Lower leg skin (tissue), 4 donors: ENCODE data around the gene SFXN1. TPM values are rescaled to one million over a fixed set of nuclear protein-coding genes. Genes with fewer than 3 reads are reported as not detected.

Experiments used
- DNase-seq, 2 donors: peaks; one replicate each; pipeline ENCODE4 v3.0.0-alpha.2; 2019; ENCODE audit warnings: low spot score in 2 of 2
- H3K4me3 ChIP-seq: fragments of 200-600 bp; sonication (generic); 2 replicates; pipeline ENCODE4 v1.5.1; 2017; ENCODE audit warnings: mild to moderate bottlenecking, low read depth; ENCODE audit not compliant: poor library complexity, severe bottlenecking
- POLR2A ChIP-seq, 2 donors: fragments of 450-650 bp; IDR thresholded peaks; one replicate each; pipeline ENCODE4 v1.6.1; 2016 to 2017; ENCODE audit warnings: antibody characterized with exemption in 2 of 2, mild to moderate bottlenecking in 1 of 2, moderate library complexity in 1 of 2
- WGBS, 2 donors: methylation state at CpG; one replicate each; pipeline ENCODE4 v1.1.5; 2018; 5-methylcytosine and 5-hydroxymethylcytosine counted together
- intact Hi-C: fragments of 100-400 bp; cut with DNase I; formaldehyde crosslinking; loops from one replicate; pipeline ENCODE4 v1.15.0; 2023; ENCODE audit warnings: low total_unique reads
- total RNA-seq, 4 donors: library from RNA; depleted of rRNA; stranded (reverse); fragments of >200 nt; gene quantifications; one replicate each; pipeline ENCODE4 v1.1.0, GENCODE V29; 2016
- TF ChIP-seq, protein P1 (sequence below), 3 donors: fragments of 450-650 bp; IDR thresholded peaks; one replicate each; pipeline ENCODE4 v1.5.1; 2016; ENCODE audit warnings: antibody characterized with exemption in 3 of 3, mild to moderate bottlenecking in 3 of 3, moderate library complexity in 2 of 3

The SFXN1 gene
- total RNA-seq, 4 donors from 2014 or later: 15.0 to 35.8 (median 16.6) TPM

DNA sequence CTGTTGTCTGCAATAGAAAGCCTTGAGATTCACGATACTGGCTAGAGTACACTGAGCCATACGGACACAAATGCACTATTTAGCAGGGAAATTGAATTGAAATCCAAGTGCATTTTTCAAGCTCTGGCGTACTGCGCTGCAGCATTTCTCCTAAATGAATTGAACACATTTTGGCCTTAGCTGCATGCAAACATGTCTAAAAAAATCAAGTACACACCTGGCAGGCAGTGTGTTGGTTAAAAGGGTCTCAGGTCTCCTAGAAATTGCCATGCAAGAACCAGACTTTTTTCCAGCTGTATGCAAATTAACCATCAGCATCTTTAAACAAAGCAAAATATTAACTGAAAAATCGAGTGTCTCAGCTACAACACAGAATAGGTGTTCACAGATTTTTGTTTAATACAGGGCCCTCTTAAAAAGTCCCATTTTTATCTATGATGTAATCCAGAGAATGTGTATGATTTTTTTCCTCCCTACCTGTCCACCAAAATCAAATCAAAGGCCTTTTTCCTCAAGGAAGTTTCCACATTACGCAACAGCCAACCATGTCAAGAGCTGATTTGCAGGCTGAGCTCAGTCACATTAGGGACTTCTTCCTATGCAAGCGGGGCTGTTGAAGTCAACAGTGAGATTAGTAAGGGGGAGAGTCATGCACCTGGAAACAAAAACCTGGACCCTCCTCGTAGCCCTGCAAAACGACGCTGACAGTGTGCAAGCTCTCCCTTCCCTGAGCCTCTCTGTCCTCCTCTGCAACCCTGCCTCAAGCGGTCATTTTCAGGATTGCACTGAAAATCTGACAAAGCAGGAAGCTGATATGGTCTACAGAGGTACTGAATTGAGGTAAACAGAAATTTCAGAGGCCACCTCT, 14.1 kb upstream of the SFXN1 start:
- TF ChIP-seq POLR2A (IDR thresholded peaks at IDR 0.05): no peak
- TF ChIP-seq, protein P1, sequence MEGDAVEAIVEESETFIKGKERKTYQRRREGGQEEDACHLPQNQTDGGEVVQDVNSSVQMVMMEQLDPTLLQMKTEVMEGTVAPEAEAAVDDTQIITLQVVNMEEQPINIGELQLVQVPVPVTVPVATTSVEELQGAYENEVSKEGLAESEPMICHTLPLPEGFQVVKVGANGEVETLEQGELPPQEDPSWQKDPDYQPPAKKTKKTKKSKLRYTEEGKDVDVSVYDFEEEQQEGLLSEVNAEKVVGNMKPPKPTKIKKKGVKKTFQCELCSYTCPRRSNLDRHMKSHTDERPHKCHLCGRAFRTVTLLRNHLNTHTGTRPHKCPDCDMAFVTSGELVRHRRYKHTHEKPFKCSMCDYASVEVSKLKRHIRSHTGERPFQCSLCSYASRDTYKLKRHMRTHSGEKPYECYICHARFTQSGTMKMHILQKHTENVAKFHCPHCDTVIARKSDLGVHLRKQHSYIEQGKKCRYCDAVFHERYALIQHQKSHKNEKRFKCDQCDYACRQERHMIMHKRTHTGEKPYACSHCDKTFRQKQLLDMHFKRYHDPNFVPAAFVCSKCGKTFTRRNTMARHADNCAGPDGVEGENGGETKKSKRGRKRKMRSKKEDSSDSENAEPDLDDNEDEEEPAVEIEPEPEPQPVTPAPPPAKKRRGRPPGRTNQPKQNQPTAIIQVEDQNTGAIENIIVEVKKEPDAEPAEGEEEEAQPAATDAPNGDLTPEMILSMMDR (IDR thresholded peaks at IDR 0.05): no peak
- DNase-seq: no peak
- 50 to 55% methylated on average over 11 of the region's 11 CpGs for WGBS, 2 donors
- intact Hi-C loops: no loop called here
- no peak overlapping the region for H3K4me3 ChIP-seq

GRCh38 chr5:175464942-175465233, 13.5 kb upstream of the SFXN1 start:
- no peak for TF ChIP-seq POLR2A (IDR thresholded peaks at IDR 0.05)
- TF ChIP-seq, protein P1 (IDR thresholded peaks at IDR 0.05): no peak
- WGBS, 2 donors: 12 to 26% methylated on average over 3 of the region's 3 CpGs
- no peak overlapping the region for H3K4me3 ChIP-seq
- intact Hi-C loops: no loop called here
- DNase-seq: no peak

DNA sequence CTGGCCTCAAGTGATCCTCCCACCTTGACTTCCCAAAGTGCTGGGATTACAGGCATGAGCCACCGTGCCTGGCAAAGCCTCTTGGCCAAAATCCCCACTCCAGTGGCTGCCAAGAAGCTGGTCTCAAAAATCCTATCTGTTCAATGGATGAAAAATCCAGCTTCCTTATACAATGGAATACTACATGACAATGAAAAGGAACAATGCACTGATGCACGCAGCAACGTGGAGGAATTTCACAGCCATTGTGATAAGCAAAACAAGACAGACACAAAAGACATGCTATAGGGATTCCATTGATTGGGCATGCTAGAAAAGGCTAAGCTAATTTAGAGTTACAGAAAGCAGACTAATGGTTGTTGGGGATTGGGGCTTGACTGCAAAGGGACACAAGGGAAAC, 13.1 kb upstream of the SFXN1 start:
- 23 to 34% methylated on average over 3 of the region's 3 CpGs for WGBS, 2 donors
- no peak for TF ChIP-seq POLR2A (IDR thresholded peaks at IDR 0.05)
- TF ChIP-seq, protein P1 (IDR thresholded peaks at IDR 0.05): no peak

GRCh38 chr5:175466700-175467318, 11.6 kb upstream of the SFXN1 start:
- no peak for TF ChIP-seq POLR2A (IDR thresholded peaks at IDR 0.05)
- TF ChIP-seq, protein P1 (IDR thresholded peaks at IDR 0.05): no peak
- 26 to 33% methylated on average over 5 of the region's 5 CpGs for WGBS, 2 donors
- intact Hi-C loops: no loop called here
- DNase-seq: peak in 1 of 2 donors; percentile 70
- no peak overlapping the region for H3K4me3 ChIP-seq

More for the DNA sequence above, 13.1 kb upstream of the SFXN1 start:
- DNase-seq: no peak
- intact Hi-C loops: no loop called here
- H3K4me3 ChIP-seq: no peak overlapping the region

DNA sequence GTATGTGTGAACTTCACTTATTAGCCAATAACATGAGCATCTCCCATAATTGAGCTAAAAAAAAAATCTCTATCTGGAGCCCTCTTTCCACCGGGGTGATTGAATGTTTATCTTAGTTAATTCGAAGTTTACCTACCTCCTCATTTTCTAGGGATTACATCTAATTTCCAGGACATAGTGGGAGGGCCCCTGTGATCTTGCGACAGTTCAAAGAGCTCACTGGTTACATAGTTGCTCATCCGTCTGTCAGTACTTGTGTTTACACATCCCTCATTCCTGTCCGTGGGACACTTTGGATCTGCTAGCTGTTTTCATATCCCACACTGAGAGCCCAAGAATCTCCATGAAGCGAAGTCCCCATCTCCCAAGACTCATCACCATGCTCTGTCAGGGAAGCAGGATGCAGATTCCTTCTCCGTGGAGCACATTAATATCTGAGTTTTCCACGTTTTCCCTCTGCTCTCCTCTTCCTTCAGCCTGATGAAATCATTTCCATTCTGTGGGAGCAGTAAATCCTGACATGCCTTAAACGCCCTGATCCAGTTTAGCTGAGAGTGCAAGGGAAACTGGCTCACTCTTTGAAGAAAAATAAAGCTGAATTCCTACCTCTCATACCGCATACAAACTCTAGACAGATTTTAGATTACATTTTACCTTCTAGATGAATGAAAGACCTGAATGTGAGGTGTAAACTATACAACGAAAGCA, 10.2 kb upstream of the SFXN1 start:
- intact Hi-C loops: no loop called here
- DNase-seq: no peak

More for the DNA sequence above, 10.2 kb upstream of the SFXN1 start:
- no peak overlapping the region for H3K4me3 ChIP-seq
- WGBS, 2 donors: 39 to 47% methylated on average over 11 of the region's 11 CpGs
- TF ChIP-seq, protein P1 (IDR thresholded peaks at IDR 0.05): no peak
- no peak for TF ChIP-seq POLR2A (IDR thresholded peaks at IDR 0.05)
